Neural cell (in vitro differentiated cells): Measurements from ENCODE around the gene BRDT.

Experiments used
- EP300 ChIP-seq: fragments of 450-650 bp; conservative IDR thresholded peaks from 2 replicates; pipeline ENCODE4 v1.6.1; 2014; ENCODE audit warnings: antibody characterized with exemption, mild to moderate bottlenecking, moderate library complexity; ENCODE audit not compliant: poor library complexity, severe bottlenecking
- MXI1 ChIP-seq: fragments of 450-650 bp; conservative IDR thresholded peaks from 2 replicates; pipeline ENCODE4 v1.6.1; 2014; ENCODE audit warnings: antibody characterized with exemption, mild to moderate bottlenecking; ENCODE audit not compliant: poor library complexity, severe bottlenecking
- POLR2AphosphoS5 ChIP-seq: IDR thresholded peaks from 2 replicates; pipeline ENCODE4 v1.6.1; 2012
- RAD21 ChIP-seq: fragments of 450-650 bp; conservative IDR thresholded peaks from 2 replicates; pipeline ENCODE4 v1.6.1; 2014; ENCODE audit warnings: antibody characterized with exemption, mild to moderate bottlenecking, moderate library complexity
- SMC3 ChIP-seq: fragments of 450-650 bp; conservative IDR thresholded peaks from 2 replicates; pipeline ENCODE4 v1.6.1; 2014; ENCODE audit warnings: antibody characterized with exemption, mild to moderate bottlenecking, moderate library complexity; ENCODE audit not compliant: poor library complexity
- TF ChIP-seq, protein P1 (sequence below): fragments of 450-650 bp; IDR thresholded peaks from 2 replicates; pipeline ENCODE4 v1.5.1; 2014; ENCODE audit warnings: antibody characterized with exemption, mild to moderate bottlenecking, moderate library complexity; ENCODE audit not compliant: poor library complexity, severe bottlenecking

DNA sequence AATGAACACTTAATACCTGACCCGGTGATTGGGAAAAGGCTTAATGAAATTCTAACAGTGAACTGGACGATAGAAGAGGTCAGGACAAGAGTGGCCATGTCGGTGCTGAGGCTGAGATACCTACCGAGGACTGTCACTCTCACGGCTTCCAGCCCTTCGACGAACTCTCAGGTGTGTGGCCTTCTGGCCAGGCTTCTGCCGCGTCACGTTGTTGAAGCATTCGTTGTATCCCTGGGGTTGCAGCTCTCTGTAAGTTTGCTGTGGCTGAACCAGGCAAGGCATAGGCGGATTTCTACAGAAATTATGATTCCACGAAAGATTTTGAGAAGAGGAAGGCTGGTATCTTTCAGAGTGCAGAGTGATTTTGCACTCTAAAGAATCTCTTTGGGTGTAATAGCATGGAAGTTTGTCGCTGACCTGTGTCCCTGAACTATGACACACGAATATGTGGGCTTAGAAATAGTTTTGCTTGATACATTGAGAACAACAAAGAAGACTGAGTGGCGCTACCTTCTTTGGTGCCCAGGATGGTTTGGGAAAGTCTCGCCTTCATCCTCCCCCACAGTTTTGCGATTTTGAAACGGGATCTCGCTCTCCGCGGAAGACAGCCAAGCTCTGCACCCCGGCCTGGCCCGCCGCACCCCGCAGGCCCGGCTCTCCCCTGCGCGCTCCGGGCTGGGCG lies 80.2 kb downstream of the BRDT start:
- TF ChIP-seq, protein P1, sequence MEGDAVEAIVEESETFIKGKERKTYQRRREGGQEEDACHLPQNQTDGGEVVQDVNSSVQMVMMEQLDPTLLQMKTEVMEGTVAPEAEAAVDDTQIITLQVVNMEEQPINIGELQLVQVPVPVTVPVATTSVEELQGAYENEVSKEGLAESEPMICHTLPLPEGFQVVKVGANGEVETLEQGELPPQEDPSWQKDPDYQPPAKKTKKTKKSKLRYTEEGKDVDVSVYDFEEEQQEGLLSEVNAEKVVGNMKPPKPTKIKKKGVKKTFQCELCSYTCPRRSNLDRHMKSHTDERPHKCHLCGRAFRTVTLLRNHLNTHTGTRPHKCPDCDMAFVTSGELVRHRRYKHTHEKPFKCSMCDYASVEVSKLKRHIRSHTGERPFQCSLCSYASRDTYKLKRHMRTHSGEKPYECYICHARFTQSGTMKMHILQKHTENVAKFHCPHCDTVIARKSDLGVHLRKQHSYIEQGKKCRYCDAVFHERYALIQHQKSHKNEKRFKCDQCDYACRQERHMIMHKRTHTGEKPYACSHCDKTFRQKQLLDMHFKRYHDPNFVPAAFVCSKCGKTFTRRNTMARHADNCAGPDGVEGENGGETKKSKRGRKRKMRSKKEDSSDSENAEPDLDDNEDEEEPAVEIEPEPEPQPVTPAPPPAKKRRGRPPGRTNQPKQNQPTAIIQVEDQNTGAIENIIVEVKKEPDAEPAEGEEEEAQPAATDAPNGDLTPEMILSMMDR, result no peak
- TF ChIP-seq POLR2AphosphoS5, result no peak
- TF ChIP-seq SMC3, result no peak
- no peak for TF ChIP-seq EP300
- TF ChIP-seq RAD21, result no peak
- TF ChIP-seq MXI1, result no peak
